Ascending aorta (tissue), 2 donors: ENCODE measurements around the gene NLK. TPM values are rescaled to one million over a fixed set of nuclear protein-coding genes. Genes with fewer than 3 reads are reported as not detected.

Source experiments
- DNase-seq, 2 donors: peaks; one replicate each; pipeline ENCODE4 v3.0.0-alpha.2; 2019; ENCODE audit warnings: low spot score in 2 of 2
- H3K27ac ChIP-seq, 2 donors: fragments of 200-600 bp; sonication (generic); one replicate each; pipeline ENCODE4 v1.5.1; 2016 to 2017; ENCODE audit warnings: mild to moderate bottlenecking in 1 of 2
- H3K27me3 ChIP-seq: fragments of 200-600 bp; sonication (generic); one replicate; pipeline ENCODE4 v1.5.1; 2017
- H3K36me3 ChIP-seq, 2 donors: fragments of 200-600 bp; sonication (generic); one replicate each; pipeline ENCODE4 v1.5.1; 2016
- H3K4me1 ChIP-seq, 2 donors: fragments of 200-600 bp; sonication (generic); one replicate each; pipeline ENCODE4 v1.5.1; 2016 to 2017; ENCODE audit warnings: mild to moderate bottlenecking in 1 of 2
- H3K4me3 ChIP-seq, 2 donors: fragments of 200-600 bp; sonication (generic); one replicate each; pipeline ENCODE4 v1.5.1; 2016 to 2017; ENCODE audit warnings: mild to moderate bottlenecking in 1 of 2
- H3K9me3 ChIP-seq, 2 donors: fragments of 200-600 bp; sonication (generic); one replicate each; pipeline ENCODE4 v1.5.1; 2016
- intact Hi-C: fragments of 100-400 bp; cut with DNase I; formaldehyde crosslinking; loops from one replicate; pipeline ENCODE4 v1.15.1; 2023
- total RNA-seq: library from RNA; depleted of rRNA; stranded (reverse); fragments of >200 nt; gene quantifications from one replicate; pipeline ENCODE4 v1.1.0, GENCODE V29; 2016
- TF ChIP-seq, protein P1 (sequence below), 3 experiments: fragments of 200-600 bp in 2 of 3; fragments of 450-650 bp in 1 of 3; sonication (generic) in 2 of 3; IDR thresholded peaks; one replicate each; pipeline ENCODE4 v1.5.1; 2016 to 2019; ENCODE audit warnings: antibody characterized with exemption in 3 of 3, mild to moderate bottlenecking in 1 of 3, moderate library complexity in 1 of 3

NLK gene
- total RNA-seq, 1 donor from 2014 or later: 37.8 TPM

DNA sequence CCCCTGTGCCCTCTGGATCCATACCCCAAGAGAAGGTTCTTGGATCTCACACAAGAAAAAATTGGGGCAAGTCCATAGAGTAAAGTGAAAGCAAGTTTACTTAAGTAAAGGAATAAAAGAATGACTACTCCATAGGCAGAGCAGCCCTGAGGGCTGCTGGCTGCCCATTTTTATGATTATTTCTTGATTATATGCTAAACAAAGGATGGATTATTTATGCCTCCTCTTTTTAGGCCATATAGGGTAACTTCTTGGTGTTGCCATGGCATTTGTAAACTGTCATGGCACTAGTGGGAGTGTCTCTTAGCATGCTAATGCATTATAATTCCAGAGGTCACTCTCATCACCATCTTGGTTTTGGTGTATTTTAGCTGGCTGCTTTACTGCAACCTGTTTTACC lies 70.8 kb downstream of the NLK start:
- intact Hi-C loops: no loop called here
- TF ChIP-seq, protein P1, sequence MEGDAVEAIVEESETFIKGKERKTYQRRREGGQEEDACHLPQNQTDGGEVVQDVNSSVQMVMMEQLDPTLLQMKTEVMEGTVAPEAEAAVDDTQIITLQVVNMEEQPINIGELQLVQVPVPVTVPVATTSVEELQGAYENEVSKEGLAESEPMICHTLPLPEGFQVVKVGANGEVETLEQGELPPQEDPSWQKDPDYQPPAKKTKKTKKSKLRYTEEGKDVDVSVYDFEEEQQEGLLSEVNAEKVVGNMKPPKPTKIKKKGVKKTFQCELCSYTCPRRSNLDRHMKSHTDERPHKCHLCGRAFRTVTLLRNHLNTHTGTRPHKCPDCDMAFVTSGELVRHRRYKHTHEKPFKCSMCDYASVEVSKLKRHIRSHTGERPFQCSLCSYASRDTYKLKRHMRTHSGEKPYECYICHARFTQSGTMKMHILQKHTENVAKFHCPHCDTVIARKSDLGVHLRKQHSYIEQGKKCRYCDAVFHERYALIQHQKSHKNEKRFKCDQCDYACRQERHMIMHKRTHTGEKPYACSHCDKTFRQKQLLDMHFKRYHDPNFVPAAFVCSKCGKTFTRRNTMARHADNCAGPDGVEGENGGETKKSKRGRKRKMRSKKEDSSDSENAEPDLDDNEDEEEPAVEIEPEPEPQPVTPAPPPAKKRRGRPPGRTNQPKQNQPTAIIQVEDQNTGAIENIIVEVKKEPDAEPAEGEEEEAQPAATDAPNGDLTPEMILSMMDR (IDR thresholded peaks at IDR 0.05): no peak
- no peak overlapping the region for H3K27ac ChIP-seq

GRCh38 chr17:28115046-28115445 lies 72.6 kb downstream of the NLK start:
- TF ChIP-seq, protein P1 (IDR thresholded peaks at IDR 0.05): no peak
- H3K27ac ChIP-seq: no peak overlapping the region
- DNase-seq: no peak
- no peaks in the 10 kb centered on the region for H3K9me3 ChIP-seq
- no peaks in the 10 kb centered on the region for H3K27me3 ChIP-seq
- peaks cover 0 to 8% of the 10 kb centered on the region in 2 donors for H3K4me1 ChIP-seq
- intact Hi-C loops: no loop called here
- H3K36me3 ChIP-seq: no peaks in the 10 kb centered on the region
- H3K4me3 ChIP-seq: no peak overlapping the region

More for the DNA sequence above, 70.8 kb downstream of the NLK start:
- DNase-seq: no peak
- no peaks in the 10 kb centered on the region for H3K27me3 ChIP-seq
- no peak overlapping the region for H3K4me3 ChIP-seq
- H3K9me3 ChIP-seq: no peaks in the 10 kb centered on the region
- H3K36me3 ChIP-seq: no peaks in the 10 kb centered on the region
- H3K4me1 ChIP-seq: peaks cover 0 to 8% of the 10 kb centered on the region in 2 donors

- H3K4me3 ChIP-seq: no peak overlapping the region
- TF ChIP-seq, protein P1 (IDR thresholded peaks at IDR 0.05): no peak
- peaks cover 0 to 4% of the 10 kb centered on the region in 2 donors for H3K4me1 ChIP-seq
- H3K9me3 ChIP-seq: no peaks in the 10 kb centered on the region
- no peak for DNase-seq
- no peaks in the 10 kb centered on the region for H3K36me3 ChIP-seq
- intact Hi-C loops: no loop called here
- H3K27me3 ChIP-seq: no peaks in the 10 kb centered on the region
- H3K27ac ChIP-seq: no peak overlapping the region
Measured at GRCh38 chr17:28117304-28117703, 74.8 kb downstream of the NLK start.

DNA sequence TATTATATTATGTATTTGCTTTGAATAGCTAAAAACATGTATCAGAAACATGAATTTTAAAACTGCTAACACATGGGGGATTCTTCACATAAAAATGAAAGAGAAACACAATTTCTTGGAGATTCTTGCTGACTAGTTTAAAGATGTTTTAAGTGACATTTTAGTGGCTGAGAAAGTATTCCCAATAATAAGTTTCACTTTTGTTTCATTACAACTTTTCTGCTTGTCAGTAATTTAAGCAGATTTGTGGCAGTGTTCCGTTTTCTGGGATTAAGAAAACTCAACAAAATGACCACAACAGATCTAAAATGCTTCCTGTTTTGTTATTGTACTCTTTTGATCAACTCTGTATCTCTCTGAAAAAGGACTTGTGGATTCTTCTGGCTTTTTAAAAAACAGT lies 75.9 kb downstream of the NLK start:
- Histone ChIP-seq H3K27ac (no peak overlapping the region), H3K27me3 (no peaks in the 10 kb centered on the region), H3K4me3 (no peak overlapping the region), H3K9me3 (no peaks in the 10 kb centered on the region), H3K4me1 (no peaks in the 10 kb centered on the region), H3K36me3 (peaks cover 0 to 3% of the 10 kb centered on the region in 2 donors)
- intact Hi-C loops: no loop called here
- TF ChIP-seq, protein P1 (IDR thresholded peaks at IDR 0.05): no peak
- DNase-seq: no peak

GRCh38 chr17:28119046-28119445 lies 76.6 kb downstream of the NLK start:
- DNase-seq: no peak
- H3K9me3 ChIP-seq: no peaks in the 10 kb centered on the region
- H3K27me3 ChIP-seq: no peaks in the 10 kb centered on the region
- no peaks in the 10 kb centered on the region for H3K4me1 ChIP-seq
- intact Hi-C loops: no loop called here
- H3K36me3 ChIP-seq: peaks cover under 1 to 3% of the 10 kb centered on the region in 2 donors
- no peak overlapping the region for H3K4me3 ChIP-seq
- TF ChIP-seq, protein P1 (IDR thresholded peaks at IDR 0.05): no peak
- no peak overlapping the region for H3K27ac ChIP-seq

DNA sequence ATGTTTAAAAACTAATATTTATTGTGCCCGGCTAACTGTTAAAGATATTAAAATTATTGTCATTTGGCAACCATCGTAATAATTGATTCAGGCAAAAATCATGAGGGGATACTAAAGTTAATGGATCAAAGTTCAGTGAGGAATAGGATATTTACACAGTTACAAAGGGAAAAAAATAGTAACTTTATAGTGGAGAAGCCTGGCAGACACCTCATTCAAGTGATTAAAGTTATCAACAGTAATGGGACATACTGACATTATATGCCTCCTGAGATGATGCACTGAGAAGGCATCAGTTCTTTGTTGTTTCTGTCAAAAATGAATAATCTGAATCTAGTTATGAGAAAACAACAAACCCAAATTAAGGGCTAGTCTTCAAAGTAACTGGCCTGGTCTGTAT lies 77.1 kb downstream of the NLK start:
- Histone ChIP-seq H3K27ac (no peak overlapping the region), H3K36me3 (peaks cover 3% of the 10 kb centered on the region in 2 donors), H3K4me3 (no peak overlapping the region), H3K27me3 (no peaks in the 10 kb centered on the region), H3K4me1 (no peaks in the 10 kb centered on the region), H3K9me3 (no peaks in the 10 kb centered on the region)
- intact Hi-C loops: no loop called here
- no peak for DNase-seq
- TF ChIP-seq, protein P1 (IDR thresholded peaks at IDR 0.05): no peak
